ENCODE results near the gene TMEM201.

TMEM201 gene

DNA sequence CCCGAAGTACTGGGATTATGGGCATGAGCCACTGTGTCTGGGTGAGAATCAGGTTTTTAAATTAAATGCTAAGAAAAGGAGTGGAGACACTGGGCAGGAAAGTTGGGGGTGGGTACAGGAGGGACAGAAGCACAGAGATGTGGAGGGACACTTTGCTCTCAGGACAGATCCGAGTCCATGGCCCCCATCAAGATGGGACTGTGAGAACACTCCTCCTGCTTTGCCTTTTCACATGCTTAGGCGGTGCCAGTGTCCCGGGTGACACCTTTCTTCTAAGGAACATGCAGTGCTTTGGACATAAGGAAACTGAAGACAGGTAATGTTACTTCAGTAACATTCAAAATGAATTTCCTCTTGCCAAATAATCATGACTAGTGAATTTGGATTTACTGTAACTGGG is 32.8 kb upstream of the TMEM201 start:
- POLR2A ChIA-PET = no interaction called here
- CTCF ChIA-PET = no interaction called here
- Histone ChIP-seq H3K4me3 (ENCODE audit: low read depth, low read length) (no peak overlapping the region), H3K4me1 (ENCODE audit: control insufficient read depth, insufficient read depth, low read length) (peaks cover 4% of the 10 kb centered on the region), H3K36me3 (ENCODE audit: control insufficient read depth in 2 of 2, insufficient read depth in 1 of 2, low read length in 2 of 2) (peaks cover 6 to 49% of the 10 kb centered on the region in 2 experiments; a peak in 2 of 3 replicates), H3K9me3 (ENCODE audit: control insufficient read depth, insufficient read depth, low read depth, low read length) (no peaks in the 10 kb centered on the region), H3K27ac (ENCODE audit: extremely low read depth, low read depth, low read length) (no peak overlapping the region)
- TF ChIP-seq ZNF132 (tag by site-specific recombination; IDR thresholded peaks at IDR 0.05; ENCODE audit: borderline replicate concordance) (no peak), ZNF155 (tag by site-specific recombination; IDR thresholded peaks at IDR 0.05) (no peak), MYNN (tag by site-specific recombination; IDR thresholded peaks at IDR 0.05; ENCODE audit: borderline replicate concordance) (no peak), ZNF747 (tag by site-specific recombination; IDR thresholded peaks at IDR 0.05) (no peak), ZNF335 (tag by site-specific recombination; conservative IDR thresholded peaks at IDR 0.05) (no peak), ZNF37A (tag by site-specific recombination; IDR thresholded peaks at IDR 0.05) (no peak), ZNF558 (tag by site-specific recombination; IDR thresholded peaks at IDR 0.05) (no peak)
- TF ChIP-seq, protein P1, sequence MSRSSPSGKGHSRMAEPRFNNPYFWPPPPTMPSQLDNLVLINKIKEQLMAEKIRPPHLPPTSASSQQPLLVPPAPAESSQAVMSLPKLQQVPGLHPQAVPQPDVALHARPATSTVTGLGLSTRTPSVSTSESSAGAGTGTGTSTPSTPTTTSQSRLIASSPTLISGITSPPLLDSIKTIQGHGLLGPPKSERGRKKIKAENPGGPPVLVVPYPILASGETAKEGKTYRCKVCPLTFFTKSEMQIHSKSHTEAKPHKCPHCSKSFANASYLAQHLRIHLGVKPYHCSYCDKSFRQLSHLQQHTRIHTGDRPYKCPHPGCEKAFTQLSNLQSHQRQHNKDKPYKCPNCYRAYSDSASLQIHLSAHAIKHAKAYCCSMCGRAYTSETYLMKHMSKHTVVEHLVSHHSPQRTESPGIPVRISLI (tag by site-specific recombination; IDR thresholded peaks at IDR 0.05) = no peak

DNA sequence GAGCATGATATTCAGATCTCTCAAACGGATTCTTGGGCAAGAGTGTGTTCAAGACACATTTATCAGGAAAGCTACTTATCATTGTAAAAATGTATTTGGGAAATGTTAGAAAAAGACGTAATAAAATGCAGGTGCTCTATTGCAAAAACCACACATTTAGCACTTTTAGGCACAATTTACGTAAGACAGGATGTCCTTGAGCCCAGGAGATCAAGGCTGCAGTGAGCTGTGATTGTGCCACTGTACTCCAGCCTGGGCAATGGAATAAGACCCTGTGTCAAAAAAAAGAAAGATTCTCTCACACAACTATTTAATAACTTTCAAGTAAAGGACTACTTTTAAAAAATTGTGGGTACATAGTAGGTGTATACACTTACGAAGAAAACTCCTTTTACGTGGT is 31.1 kb upstream of the TMEM201 start:
- ChIA-PET CTCF (interaction anchor here (0.6 to 0.7 kb wide), 2 partner anchors 14 to 16 kb away, joined by 3 read pairs; no protein-coding TSS in a partner anchor), POLR2A (no interaction called here)
- Histone ChIP-seq H3K36me3 (ENCODE audit: control insufficient read depth in 2 of 2, insufficient read depth in 1 of 2, low read length in 2 of 2) (peaks cover 6 to 49% of the 10 kb centered on the region in 2 experiments; a peak in 2 of 3 replicates), H3K4me3 (ENCODE audit: low read depth, low read length) (no peak overlapping the region), H3K9me3 (ENCODE audit: control insufficient read depth, insufficient read depth, low read depth, low read length) (no peaks in the 10 kb centered on the region), H3K27ac (ENCODE audit: extremely low read depth, low read depth, low read length) (no peak overlapping the region), H3K4me1 (ENCODE audit: control insufficient read depth, insufficient read depth, low read length) (peaks cover 4% of the 10 kb centered on the region)
- TF ChIP-seq, protein P2, sequence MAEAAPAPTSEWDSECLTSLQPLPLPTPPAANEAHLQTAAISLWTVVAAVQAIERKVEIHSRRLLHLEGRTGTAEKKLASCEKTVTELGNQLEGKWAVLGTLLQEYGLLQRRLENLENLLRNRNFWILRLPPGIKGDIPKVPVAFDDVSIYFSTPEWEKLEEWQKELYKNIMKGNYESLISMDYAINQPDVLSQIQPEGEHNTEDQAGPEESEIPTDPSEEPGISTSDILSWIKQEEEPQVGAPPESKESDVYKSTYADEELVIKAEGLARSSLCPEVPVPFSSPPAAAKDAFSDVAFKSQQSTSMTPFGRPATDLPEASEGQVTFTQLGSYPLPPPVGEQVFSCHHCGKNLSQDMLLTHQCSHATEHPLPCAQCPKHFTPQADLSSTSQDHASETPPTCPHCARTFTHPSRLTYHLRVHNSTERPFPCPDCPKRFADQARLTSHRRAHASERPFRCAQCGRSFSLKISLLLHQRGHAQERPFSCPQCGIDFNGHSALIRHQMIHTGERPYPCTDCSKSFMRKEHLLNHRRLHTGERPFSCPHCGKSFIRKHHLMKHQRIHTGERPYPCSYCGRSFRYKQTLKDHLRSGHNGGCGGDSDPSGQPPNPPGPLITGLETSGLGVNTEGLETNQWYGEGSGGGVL (tag by site-specific recombination; IDR thresholded peaks at IDR 0.05) = no peak

DNA sequence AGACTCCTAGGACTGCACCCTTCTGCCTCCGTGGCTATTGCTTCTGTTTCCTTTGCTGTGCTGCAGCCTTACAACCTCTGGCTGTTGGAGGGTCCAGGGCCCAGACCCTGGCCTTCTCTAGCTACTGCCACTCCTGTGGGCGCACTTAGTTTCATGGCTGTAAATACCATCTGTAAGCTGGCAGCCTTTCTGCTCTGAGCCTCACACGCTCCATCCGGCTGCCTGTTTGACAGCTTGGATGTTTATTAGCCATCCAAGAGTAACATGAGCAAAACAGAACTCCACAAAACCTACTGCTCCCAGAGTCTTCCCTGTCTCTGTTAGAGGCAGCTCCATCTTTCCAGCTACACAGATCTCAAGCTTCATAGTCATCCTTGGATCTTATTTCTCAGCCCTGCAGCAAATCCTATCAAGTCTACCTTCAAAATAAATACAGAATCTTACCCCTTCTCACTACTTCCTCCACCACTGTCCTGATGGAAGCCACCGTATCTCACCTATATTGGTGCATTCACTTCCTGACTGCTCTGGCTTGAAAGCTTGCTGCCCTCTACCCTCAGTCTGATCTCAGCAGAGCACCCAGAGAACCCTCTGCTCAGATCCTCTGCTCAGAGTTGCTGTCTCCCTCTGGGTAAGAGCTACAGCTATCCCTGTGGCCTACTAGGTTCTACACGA is 30.3 kb upstream of the TMEM201 start:
- ChIA-PET CTCF (interaction anchor here (0.7 kb wide), 1 partner anchor 15 kb away, joined by 3 read pairs; no protein-coding TSS in a partner anchor), POLR2A (no interaction called here)
- Histone ChIP-seq H3K4me3 (ENCODE audit: low read depth, low read length) (no peak overlapping the region), H3K4me1 (ENCODE audit: control insufficient read depth, insufficient read depth, low read length) (peaks cover 4% of the 10 kb centered on the region), H3K27ac (ENCODE audit: extremely low read depth, low read depth, low read length) (no peak overlapping the region), H3K9me3 (ENCODE audit: control insufficient read depth, insufficient read depth, low read depth, low read length) (no peaks in the 10 kb centered on the region), H3K36me3 (ENCODE audit: control insufficient read depth in 2 of 2, insufficient read depth in 1 of 2, low read length in 2 of 2) (peaks cover 6 to 50% of the 10 kb centered on the region in 2 experiments; a peak in 2 of 3 replicates)
- TF ChIP-seq, protein P3, sequence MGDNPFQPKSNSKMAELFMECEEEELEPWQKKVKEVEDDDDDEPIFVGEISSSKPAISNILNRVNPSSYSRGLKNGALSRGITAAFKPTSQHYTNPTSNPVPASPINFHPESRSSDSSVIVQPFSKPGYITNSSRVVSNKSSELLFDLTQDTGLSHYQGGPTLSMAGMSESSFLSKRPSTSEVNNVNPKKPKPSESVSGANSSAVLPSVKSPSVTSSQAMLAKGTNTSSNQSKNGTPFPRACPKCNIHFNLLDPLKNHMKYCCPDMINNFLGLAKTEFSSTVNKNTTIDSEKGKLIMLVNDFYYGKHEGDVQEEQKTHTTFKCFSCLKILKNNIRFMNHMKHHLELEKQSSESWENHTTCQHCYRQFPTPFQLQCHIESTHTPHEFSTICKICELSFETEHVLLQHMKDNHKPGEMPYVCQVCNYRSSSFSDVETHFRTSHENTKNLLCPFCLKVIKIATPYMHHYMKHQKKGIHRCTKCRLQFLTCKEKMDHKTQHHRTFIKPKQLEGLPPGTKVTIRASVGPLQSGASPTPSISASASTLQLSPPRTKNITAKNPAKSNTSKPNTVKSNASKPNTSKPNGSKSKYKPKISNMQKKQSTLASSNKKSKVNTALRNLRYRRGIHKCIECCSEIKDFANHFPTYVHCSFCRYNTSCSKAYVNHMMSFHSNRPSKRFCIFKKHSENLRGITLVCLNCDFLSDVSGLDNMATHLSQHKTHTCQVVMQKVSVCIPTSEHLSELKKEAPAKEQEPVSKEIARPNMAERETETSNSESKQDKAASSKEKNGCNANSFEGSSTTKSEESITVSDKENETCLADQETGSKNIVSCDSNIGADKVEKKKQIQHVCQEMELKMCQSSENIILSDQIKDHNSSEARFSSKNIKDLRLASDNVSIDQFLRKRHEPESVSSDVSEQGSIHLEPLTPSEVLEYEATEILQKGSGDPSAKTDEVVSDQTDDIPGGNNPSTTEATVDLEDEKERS (tag by site-specific recombination; IDR thresholded peaks at IDR 0.05) = no peak
- no peak for TF ChIP-seq RBAK (tag by site-specific recombination; IDR thresholded peaks at IDR 0.05)
- TF ChIP-seq YY1 (tag by site-specific recombination; IDR thresholded peaks at IDR 0.05) = no peak
- TF ChIP-seq, protein P4, sequence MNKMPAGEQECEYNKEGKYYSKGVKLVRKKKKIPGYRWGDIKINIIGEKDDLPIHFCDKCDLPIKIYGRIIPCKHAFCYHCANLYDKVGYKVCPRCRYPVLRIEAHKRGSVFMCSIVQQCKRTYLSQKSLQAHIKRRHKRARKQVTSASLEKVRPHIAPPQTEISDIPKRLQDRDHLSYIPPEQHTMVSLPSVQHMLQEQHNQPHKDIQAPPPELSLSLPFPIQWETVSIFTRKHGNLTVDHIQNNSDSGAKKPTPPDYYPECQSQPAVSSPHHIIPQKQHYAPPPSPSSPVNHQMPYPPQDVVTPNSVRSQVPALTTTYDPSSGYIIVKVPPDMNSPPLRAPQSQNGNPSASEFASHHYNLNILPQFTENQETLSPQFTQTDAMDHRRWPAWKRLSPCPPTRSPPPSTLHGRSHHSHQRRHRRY (tag by site-specific recombination; IDR thresholded peaks at IDR 0.05) = no peak
- TF ChIP-seq YY2 (tag by site-specific recombination; IDR thresholded peaks at IDR 0.05) = no peak
- no peak for TF ChIP-seq ZSCAN23 (tag by site-specific recombination; IDR thresholded peaks at IDR 0.05)
- TF ChIP-seq ZNF248 (tag by site-specific recombination; IDR thresholded peaks at IDR 0.05) = no peak
- TF ChIP-seq ZNF350 (tag by site-specific recombination; IDR thresholded peaks at IDR 0.05) = no peak
- TF ChIP-seq ZNF670 (tag by site-specific recombination; IDR thresholded peaks at IDR 0.05; ENCODE audit: low read depth) = no peak
- TF ChIP-seq ZNF133 (tag by site-specific recombination; IDR thresholded peaks at IDR 0.05) = no peak
